Trophoblast cell (in vitro differentiated cells and primary cell): Measurements from ENCODE around the gene ILF2.

Experiments
- DNase-seq, 2 donors: peaks; one replicate each; pipeline ENCODE4 v3.0.0-alpha.2; 2016
- H2AFZ ChIP-seq: 2 replicates; pipeline ENCODE4 v1.6.1; 2013; ENCODE audit warnings: low read length, moderate library complexity, mild to moderate bottlenecking; ENCODE audit not compliant: insufficient read depth, poor library complexity
- H2AK5ac ChIP-seq: 2 replicates; pipeline ENCODE4 v1.6.1; 2013; ENCODE audit warnings: mild to moderate bottlenecking, low read length
- H2BK120ac ChIP-seq: 2 replicates; pipeline ENCODE4 v1.6.1; 2013; ENCODE audit warnings: low read length, mild to moderate bottlenecking, moderate library complexity; ENCODE audit not compliant: insufficient read depth, poor library complexity
- H2BK12ac ChIP-seq: 2 replicates; pipeline ENCODE4 v1.6.1; 2013; ENCODE audit warnings: mild to moderate bottlenecking, low read length, moderate library complexity
- H2BK5ac ChIP-seq: 2 replicates; pipeline ENCODE4 v1.6.1; 2013; ENCODE audit warnings: low read length, low read depth, moderate library complexity, mild to moderate bottlenecking; ENCODE audit not compliant: poor library complexity
- H3K14ac ChIP-seq: 2 replicates; pipeline ENCODE4 v1.6.1; 2013; ENCODE audit warnings: mild to moderate bottlenecking, low read length
- H3K18ac ChIP-seq: 2 replicates; pipeline ENCODE4 v1.6.1; 2013; ENCODE audit warnings: mild to moderate bottlenecking, low read length
- H3K23ac ChIP-seq: 2 replicates; pipeline ENCODE4 v1.6.1; 2013; ENCODE audit warnings: low read length
- H3K27ac ChIP-seq: 2 replicates; pipeline ENCODE4 v1.5.1; 2013; ENCODE audit warnings: low read depth, mild to moderate bottlenecking, inconsistent platforms, low read length, moderate library complexity
- H3K27me3 ChIP-seq: 2 replicates; pipeline ENCODE4 v1.6.1; 2013; ENCODE audit warnings: inconsistent platforms, mild to moderate bottlenecking, low read length, moderate library complexity; ENCODE audit not compliant: insufficient read depth
- H3K36me3 ChIP-seq, 2 experiments: 1 replicate in 1 of 2; 2 replicates in 1 of 2; pipeline ENCODE4 v1.6.1; 2013; ENCODE audit warnings: low read length in 2 of 2, mild to moderate bottlenecking in 2 of 2, moderate library complexity in 1 of 2; ENCODE audit not compliant: insufficient read depth in 2 of 2, control insufficient read depth in 1 of 2
- H3K4ac ChIP-seq: 2 replicates; pipeline ENCODE4 v1.6.1; 2013; ENCODE audit warnings: low read depth, mild to moderate bottlenecking, low read length, moderate library complexity
- H3K4me1 ChIP-seq, 2 experiments: 1 replicate in 1 of 2; 2 replicates in 1 of 2; pipeline ENCODE4 v1.6.1; 2013; ENCODE audit warnings: low read length in 2 of 2, mild to moderate bottlenecking in 2 of 2, moderate library complexity in 1 of 2; ENCODE audit not compliant: insufficient read depth in 2 of 2, control insufficient read depth in 1 of 2
- H3K4me2 ChIP-seq: 2 replicates; pipeline ENCODE4 v1.6.1; 2013; ENCODE audit warnings: inconsistent platforms, mild to moderate bottlenecking, low read length, moderate library complexity
- H3K4me3 ChIP-seq: 2 replicates; pipeline ENCODE4 v1.5.1; 2013; ENCODE audit warnings: mild to moderate bottlenecking, low read depth, low read length, inconsistent platforms
- H3K79me1 ChIP-seq: one replicate; pipeline ENCODE4 v1.6.1; 2013; ENCODE audit warnings: low read length
- H3K79me2 ChIP-seq: 2 replicates; pipeline ENCODE4 v1.6.1; 2013; ENCODE audit warnings: low read length, mild to moderate bottlenecking; ENCODE audit not compliant: control insufficient read depth, insufficient read depth, poor library complexity
- H3K9ac ChIP-seq: 2 replicates; pipeline ENCODE4 v1.6.1; 2013; ENCODE audit warnings: mild to moderate bottlenecking, low read length
- H3K9me3 ChIP-seq: 2 replicates; pipeline ENCODE4 v1.6.1; 2013; ENCODE audit warnings: low read depth, mild to moderate bottlenecking, control low read depth, inconsistent platforms, low read length; ENCODE audit not compliant: insufficient read depth
- H4K12ac ChIP-seq: 2 replicates; pipeline ENCODE4 v1.6.1; 2013; ENCODE audit warnings: low read depth, mild to moderate bottlenecking, low read length, moderate library complexity
- H4K8ac ChIP-seq: 2 replicates; pipeline ENCODE4 v1.6.1; 2013; ENCODE audit warnings: low read depth, mild to moderate bottlenecking, low read length, moderate library complexity
- H4K91ac ChIP-seq: one replicate; pipeline ENCODE4 v1.6.1; 2013; ENCODE audit warnings: low read depth, mild to moderate bottlenecking, low read length, moderate library complexity
- WGBS: extraction: QIAGEN DNeasy Blood & Tissue Kit; methylation state at CpG from one replicate; pipeline ENCODE4 v1.1.7; 2013; ENCODE audit warnings: missing lambda C conversion rate; ENCODE audit not compliant: insufficient read length, insufficient coverage; ENCODE audit errors: extremely low coverage; 5-methylcytosine and 5-hydroxymethylcytosine counted together

ILF2 gene

GRCh38 chr1:153683854-153684253 lies 13.1 kb upstream of the ILF2 start:
- Histone ChIP-seq H4K91ac (no peak overlapping the region), H3K23ac (no peak overlapping the region), H3K27ac (no peak overlapping the region), H2AFZ (no peak overlapping the region), H2BK120ac (no peak overlapping the region), H3K4ac (no peak overlapping the region), H3K79me2 (no peaks in the 10 kb centered on the region), H3K4me2 (no peak overlapping the region), H4K8ac (no peak overlapping the region), H3K18ac (no peak overlapping the region), H2AK5ac (no peak overlapping the region), H3K4me3 (no peak overlapping the region), H3K36me3 (no peaks in the 10 kb centered on the region), H4K12ac (no peak overlapping the region), H3K14ac (no peak overlapping the region), H2BK5ac (no peak overlapping the region), H3K9ac (no peak overlapping the region), H3K79me1 (no peaks in the 10 kb centered on the region), H3K4me1 (peaks cover 8 to 14% of the 10 kb centered on the region in 2 experiments), H3K9me3 (peaks cover 3% of the 10 kb centered on the region), H3K27me3 (peaks cover 19% of the 10 kb centered on the region), H2BK12ac (no peak overlapping the region)
- WGBS: no CpG with 5 or more reads among the region's 5 CpGs
- DNase-seq: peak in 1 of 2 donors; percentile 54

GRCh38 chr1:153682730-153683129 lies 11.9 kb upstream of the ILF2 start:
- Histone ChIP-seq H3K9me3 (peaks cover 3% of the 10 kb centered on the region), H3K4me1 (peaks cover 9 to 17% of the 10 kb centered on the region in 2 experiments), H3K23ac (no peak overlapping the region), H3K27ac (no peak overlapping the region), H3K4ac (no peak overlapping the region), H3K79me1 (no peaks in the 10 kb centered on the region), H3K4me2 (no peak overlapping the region), H4K8ac (no peak overlapping the region), H2AFZ (no peak overlapping the region), H3K4me3 (no peak overlapping the region), H3K18ac (no peak overlapping the region), H3K27me3 (peaks cover 28% of the 10 kb centered on the region), H3K9ac (no peak overlapping the region), H3K14ac (no peak overlapping the region), H4K91ac (no peak overlapping the region), H3K36me3 (no peaks in the 10 kb centered on the region), H2BK12ac (no peak overlapping the region), H3K79me2 (no peaks in the 10 kb centered on the region), H2AK5ac (no peak overlapping the region), H2BK120ac (no peak overlapping the region), H2BK5ac (no peak overlapping the region), H4K12ac (no peak overlapping the region)
- WGBS: no CpG with 5 or more reads among the region's 7 CpGs
- DNase-seq: no peak

- H3K18ac ChIP-seq: no peak overlapping the region
- H3K4me3 ChIP-seq: no peak overlapping the region
- H2AK5ac ChIP-seq: no peak overlapping the region
- H3K27me3 ChIP-seq: peaks cover 28% of the 10 kb centered on the region
- H3K23ac ChIP-seq: no peak overlapping the region
- no CpG with 5 or more reads among the region's 10 CpGs for WGBS
- H3K9me3 ChIP-seq: peaks cover 3% of the 10 kb centered on the region
- no peaks in the 10 kb centered on the region for H3K79me1 ChIP-seq
- no peak overlapping the region for H2BK5ac ChIP-seq
- no peaks in the 10 kb centered on the region for H3K79me2 ChIP-seq
- H3K4ac ChIP-seq: no peak overlapping the region
- H2BK120ac ChIP-seq: no peak overlapping the region
- no peak overlapping the region for H2BK12ac ChIP-seq
- H3K14ac ChIP-seq: no peak overlapping the region
- no peak overlapping the region for H4K8ac ChIP-seq
- no peak overlapping the region for H3K9ac ChIP-seq
- no peak for DNase-seq
- no peak overlapping the region for H4K12ac ChIP-seq
- H4K91ac ChIP-seq: no peak overlapping the region
- peaks cover 9 to 17% of the 10 kb centered on the region in 2 experiments for H3K4me1 ChIP-seq
- H3K4me2 ChIP-seq: no peak overlapping the region
- H3K36me3 ChIP-seq: no peaks in the 10 kb centered on the region
- no peak overlapping the region for H3K27ac ChIP-seq
- no peak overlapping the region for H2AFZ ChIP-seq
Measured at GRCh38 chr1:153680120-153680403, 9.3 kb upstream of the ILF2 start.

- no peak overlapping the region for H3K18ac ChIP-seq
- no peak overlapping the region for H2BK120ac ChIP-seq
- H2BK12ac ChIP-seq: no peak overlapping the region
- H3K14ac ChIP-seq: no peak overlapping the region
- no peak overlapping the region for H3K9ac ChIP-seq
- no peaks in the 10 kb centered on the region for H3K79me2 ChIP-seq
- H3K27me3 ChIP-seq: peaks cover 28% of the 10 kb centered on the region
- DNase-seq: no peak
- no peak overlapping the region for H3K23ac ChIP-seq
- no peak overlapping the region for H2AK5ac ChIP-seq
- H3K36me3 ChIP-seq: no peaks in the 10 kb centered on the region
- H3K4me1 ChIP-seq: peaks cover 9 to 17% of the 10 kb centered on the region in 2 experiments
- H4K91ac ChIP-seq: no peak overlapping the region
- H3K9me3 ChIP-seq: peaks cover 3% of the 10 kb centered on the region
- H2BK5ac ChIP-seq: no peak overlapping the region
- no peak overlapping the region for H4K12ac ChIP-seq
- no peak overlapping the region for H3K27ac ChIP-seq
- peak overlapping the region; percentile 33 for H3K4me3 ChIP-seq
- peak overlapping the region; percentile 24 for H2AFZ ChIP-seq
- H3K4me2 ChIP-seq: peak overlapping the region; percentile 65
- no peak overlapping the region for H4K8ac ChIP-seq
- WGBS: no CpG with 5 or more reads among the region's 73 CpGs
- no peaks in the 10 kb centered on the region for H3K79me1 ChIP-seq
- H3K4ac ChIP-seq: no peak overlapping the region
Measured at GRCh38 chr1:153679337-153680119, 8.7 kb upstream of the ILF2 start.
